NCI-H1092 (cell line): Measurements from ENCODE around the gene LRRK1.

Experiments
- DNase-seq: peaks from one replicate; lab custom pipeline; 2025; lab: John Stamatoyannopoulos, UW

The LRRK1 gene

DNA sequence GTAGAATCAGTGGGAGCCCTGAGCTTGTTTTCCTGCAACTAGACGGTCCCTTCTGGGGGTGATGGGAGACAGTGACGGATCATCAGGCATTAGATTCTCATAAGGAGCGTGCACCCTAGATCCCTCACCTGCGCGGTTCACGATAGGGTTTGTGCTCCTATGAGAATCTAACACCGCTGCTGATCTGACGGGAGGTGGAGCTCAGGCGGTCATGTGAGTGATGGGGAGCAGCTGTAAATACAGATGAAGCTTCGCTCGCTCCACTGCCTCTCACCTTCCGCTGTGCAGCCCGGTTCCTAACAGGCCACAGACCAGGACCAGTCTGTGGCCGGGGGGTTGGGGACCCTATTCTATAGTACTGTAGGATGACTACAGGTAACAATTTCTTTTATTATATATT, 178.0 kb downstream of the LRRK1 start:
- no peak for DNase-seq

DNA sequence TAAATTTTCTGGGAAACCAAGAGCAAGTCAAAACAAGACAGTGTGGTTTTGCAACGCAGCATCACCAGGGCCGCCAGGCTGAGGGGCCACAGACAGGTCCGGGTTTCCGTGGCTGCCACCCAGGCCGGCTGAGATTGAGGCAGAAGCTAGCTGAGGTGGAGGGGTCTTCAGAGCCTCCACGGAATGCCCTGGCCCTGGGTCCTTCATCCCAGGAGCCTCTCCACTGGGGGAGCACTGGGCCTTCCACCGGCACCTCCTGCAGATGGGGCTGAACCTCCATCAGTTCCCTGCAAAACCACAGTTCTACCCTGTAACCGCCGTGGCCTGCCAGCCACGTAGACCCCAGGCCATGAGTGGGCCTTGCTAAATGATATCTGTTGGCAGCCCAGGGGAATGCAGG, 180.0 kb downstream of the LRRK1 start:
- DNase-seq = no peak

DNA sequence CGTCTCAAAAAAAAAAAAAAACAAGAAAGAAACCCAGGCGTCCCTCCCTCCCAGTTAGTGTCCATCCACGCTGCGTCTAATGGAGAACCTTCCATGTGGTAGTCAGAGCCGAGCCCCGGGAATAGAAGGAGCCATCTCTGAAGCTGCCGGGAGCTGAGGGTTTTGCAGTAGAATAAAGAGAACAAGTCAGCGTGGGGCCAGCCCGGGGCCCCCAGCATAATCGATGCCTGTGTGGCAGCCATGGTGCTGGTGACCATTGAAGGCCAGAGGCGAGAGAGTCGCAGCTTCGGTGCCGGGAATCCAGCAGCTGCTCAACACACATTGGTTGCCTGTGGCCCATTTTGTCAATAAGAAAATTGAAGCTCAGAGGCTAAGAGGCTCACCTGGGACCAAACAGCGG, 181.0 kb downstream of the LRRK1 start:
- DNase-seq = no peak

DNA sequence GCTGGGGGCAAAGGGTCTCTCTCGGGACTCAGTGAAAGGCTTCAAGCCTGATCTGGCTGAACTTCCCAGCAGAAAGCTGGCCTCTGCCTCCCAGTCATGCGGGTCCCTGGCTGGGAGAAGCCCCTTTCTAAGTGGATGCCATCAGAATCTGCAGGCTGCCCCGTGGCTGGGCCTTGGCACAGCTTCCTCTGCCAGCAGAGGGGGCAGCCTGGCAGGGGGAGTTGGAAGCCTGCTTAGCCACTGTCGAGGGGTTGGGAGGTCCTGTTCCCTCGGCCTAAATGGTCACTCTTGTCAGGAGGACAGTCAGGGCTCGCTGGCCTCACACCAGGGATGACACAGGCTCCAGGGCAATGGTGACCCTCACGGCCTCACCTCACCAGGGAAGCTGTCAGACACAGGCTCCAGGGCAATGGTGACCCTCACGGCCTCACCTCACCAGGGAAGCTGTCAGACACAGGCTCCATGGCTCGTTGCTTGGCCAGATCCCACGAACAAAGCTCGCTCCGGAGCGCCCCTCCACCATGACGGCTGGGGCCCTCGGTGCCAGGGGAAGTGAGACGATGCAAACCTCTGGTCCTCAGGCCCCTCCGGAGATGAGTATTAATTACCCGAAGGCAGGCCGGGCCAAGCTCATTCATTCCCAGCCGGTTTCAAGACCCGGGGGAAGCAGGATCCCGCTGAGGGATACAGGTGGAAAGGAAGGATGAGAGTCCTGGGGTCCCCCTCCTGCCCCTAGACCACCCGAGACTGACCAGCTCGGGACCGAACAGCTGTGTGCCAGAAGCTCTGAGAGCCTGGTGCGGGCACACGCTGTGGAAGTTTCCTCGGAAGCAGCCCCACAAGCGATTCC, 181.7 kb downstream of the LRRK1 start:
- DNase-seq = no peak

DNA sequence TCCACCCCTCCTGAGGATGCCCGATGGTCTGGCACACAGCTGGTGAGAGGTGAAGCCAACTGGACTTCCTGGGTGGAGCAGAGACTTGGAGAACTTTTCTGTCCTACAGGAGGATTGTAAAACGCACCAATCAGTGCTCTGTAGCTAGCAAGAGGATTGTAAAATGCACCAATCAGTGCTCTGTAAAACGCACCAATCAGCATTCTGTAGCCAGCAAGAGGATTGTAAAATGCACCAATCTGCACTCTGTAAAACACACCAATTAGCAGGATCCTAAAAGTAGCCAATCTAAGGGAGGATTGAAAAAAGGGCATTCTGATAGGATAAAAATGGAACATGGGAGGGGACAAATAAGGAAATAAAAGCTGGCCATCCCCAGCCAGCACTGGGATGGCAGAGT, 182.5 kb downstream of the LRRK1 start:
- DNase-seq = no peak

DNA sequence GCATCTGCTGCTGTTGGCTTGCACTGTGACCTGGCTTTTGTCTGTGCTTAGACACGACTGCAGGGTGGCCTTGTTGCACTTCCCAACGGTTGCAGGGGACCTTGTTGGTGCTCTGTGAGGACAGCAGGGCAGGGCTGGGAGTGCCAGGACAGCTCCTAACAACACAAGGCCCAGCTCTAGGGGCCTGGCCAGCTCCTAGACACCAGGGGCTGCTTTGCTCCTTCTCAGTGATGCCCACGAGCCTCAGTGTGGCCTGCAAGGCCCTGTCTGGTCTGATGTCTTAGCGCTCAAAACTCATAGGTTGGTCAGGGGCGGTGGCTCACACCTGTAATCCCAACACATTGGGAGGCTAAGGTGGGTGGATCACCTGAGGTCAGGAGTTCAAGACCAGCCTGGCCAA, 183.6 kb downstream of the LRRK1 start:
- no peak for DNase-seq

DNA sequence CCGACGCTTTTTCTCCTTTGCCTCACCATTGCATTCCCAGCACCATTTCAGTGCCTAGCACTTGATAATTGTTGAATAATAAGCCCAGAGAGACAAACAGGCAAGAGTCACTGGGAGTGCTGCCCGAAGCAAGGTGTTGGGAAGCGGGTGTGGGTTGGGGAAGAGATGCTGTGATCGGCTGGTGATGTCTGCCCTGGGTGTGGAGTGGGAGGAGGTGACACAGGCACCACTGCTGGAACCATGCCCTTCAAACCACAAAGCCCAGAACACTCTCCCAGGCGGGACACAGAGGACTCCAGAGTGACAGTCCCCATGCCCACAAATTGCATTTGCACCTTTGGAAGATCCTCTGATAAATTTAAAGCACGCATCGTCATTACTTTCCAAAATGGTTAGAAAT, 184.4 kb downstream of the LRRK1 start:
- no peak for DNase-seq

DNA sequence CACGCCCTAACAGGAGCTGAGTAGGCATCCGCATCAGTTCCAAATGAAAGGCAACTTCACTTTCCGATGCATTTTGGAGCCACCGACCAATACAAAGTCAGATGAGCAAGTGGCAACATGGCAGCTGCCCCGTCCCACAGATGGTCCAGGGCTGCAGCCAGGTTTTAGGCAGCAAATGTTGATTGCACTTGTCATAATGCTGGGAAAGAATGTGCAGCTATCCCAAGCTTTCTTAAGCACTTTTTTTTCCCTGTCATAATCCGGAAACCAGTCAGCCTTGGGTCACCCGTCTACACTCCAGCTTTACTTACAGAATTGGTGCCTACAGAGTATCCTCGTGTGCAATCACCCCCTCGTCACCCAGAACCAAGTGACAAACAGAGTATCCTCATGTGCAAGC, 185.0 kb downstream of the LRRK1 start:
- DNase-seq = no peak

DNA sequence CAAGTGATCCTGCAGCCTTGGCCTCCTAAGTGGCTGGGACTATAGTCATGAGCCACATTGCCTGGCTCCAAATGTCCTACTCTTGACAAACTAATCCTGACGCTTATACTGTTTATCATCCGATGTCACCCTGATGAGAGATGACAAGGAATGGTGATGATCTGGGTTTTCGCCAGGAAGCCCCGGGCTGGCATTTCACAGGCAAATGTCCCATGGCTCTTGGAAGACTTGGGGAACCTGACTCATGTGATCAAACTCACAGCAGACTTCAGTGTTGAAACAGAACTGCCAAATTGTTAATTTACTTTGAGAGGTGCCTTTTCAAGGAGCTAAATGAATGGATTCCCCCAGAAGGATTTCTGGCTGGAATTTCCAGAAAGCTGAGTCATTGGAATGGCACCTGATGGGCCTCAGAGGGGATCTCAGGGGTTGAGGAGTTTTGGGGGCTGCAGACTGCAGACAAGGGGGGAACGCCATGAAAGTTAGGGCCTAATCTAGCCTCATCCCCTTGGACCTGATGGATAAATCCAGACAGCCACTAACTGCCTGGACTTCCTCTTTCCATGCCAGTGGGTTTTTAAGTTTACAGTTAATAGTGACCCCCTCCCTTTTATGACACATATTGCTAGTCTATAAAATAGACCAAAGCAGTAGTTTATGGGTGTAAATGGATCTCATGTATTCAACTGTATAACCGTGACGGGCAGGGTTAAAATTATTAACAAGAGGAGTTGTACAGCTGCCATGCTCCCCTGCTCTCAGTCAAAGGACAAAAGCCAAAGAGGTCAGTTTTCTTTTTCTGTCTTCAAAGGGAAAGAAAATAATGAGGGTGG, 186.1 kb downstream of the LRRK1 start:
- DNase-seq = no peak

DNA sequence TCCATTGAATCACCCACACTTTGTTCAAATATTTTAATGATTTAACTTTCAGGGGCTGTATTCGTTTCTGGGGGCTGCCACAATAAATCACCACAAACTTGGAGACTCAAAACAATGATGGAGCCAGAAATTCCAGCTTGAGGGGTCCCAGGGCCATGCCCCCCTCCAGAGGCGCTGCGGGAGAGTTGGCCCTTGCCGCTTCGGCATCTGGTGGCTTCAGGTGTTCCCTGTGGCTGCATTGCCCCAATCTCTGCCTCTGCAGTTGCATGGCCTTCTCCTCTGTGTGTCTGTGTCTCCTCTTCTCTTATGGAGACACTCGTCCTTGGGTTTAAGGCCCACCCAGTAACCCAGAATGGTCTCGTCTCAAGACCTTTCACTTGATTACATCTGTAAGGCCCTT, 187.9 kb downstream of the LRRK1 start:
- DNase-seq = no peak

DNA sequence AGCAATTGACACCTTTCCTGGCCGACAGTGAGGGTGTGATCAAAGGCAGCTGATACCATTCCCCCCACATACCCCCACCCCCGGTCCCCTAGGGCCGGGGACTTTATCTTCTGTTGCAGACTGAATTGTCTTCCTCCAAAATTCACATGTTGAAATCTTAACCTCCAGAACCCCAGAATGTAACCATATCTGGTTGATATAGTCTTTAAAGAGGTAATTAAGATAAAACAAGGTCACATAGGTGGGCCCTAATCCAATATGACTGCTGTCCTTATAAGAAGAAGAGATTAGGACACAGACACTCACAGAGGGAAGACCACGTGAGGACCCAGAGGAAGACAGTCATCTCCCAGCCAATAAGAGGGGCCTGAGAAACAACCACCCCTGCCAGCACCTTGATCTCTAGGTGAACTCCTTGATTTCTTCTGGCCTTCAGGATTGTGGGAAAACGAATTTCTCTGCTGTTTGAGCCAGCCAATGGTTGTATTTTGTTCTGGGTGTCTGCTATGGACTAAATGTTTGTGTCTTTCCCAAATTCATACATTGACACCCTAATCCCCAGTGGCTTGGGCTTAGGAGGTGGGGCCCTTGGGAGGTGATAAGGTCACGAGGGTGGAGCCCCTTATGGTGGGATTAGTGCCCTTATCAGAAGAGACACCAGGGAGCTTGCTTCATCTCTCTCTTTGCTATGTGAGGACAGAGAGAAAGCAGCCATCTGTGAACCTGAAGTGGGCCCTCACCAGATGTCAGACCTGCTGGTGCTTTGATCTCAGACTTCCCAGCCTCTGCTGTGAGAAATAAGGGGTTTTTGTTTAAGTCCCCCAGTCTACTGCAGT, 188.7 kb downstream of the LRRK1 start:
- DNase-seq = no peak

DNA sequence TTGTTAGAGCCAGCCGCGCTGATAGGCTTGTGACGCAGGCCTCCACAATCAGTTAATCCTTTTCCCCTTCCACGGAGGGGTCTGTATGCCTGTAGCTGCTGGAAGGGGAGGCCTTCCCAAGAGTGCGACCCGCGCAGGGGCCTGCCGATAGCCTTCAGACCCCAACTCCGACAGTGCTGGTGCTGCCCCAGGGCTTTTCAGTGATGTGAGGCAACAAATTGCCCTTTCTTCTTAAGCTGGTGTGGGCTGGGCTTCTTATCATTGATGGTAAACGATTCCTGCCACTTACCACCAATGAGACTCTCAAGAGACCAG, 189.3 kb downstream of the LRRK1 start:
- DNase-seq = no peak

DNA sequence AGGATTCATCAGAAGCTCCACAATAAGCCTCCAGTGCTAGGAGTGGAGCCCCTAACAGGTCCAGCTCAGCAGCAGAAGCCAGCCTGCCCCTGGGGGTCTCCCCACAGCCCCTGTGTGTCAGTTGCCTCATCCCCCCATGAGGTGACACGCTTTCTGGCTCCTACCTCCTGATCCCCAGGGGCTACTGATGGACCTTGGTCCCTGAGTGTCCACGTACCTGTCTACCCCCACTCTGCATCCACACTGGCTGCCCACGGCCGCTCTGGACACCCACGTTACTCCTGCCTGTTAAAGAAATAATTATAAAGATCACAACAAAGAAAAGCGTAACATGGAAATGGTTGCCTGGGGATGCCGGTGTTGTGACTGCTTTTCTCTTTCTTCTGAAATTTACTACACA, 189.6 kb downstream of the LRRK1 start:
- DNase-seq = no peak

DNA sequence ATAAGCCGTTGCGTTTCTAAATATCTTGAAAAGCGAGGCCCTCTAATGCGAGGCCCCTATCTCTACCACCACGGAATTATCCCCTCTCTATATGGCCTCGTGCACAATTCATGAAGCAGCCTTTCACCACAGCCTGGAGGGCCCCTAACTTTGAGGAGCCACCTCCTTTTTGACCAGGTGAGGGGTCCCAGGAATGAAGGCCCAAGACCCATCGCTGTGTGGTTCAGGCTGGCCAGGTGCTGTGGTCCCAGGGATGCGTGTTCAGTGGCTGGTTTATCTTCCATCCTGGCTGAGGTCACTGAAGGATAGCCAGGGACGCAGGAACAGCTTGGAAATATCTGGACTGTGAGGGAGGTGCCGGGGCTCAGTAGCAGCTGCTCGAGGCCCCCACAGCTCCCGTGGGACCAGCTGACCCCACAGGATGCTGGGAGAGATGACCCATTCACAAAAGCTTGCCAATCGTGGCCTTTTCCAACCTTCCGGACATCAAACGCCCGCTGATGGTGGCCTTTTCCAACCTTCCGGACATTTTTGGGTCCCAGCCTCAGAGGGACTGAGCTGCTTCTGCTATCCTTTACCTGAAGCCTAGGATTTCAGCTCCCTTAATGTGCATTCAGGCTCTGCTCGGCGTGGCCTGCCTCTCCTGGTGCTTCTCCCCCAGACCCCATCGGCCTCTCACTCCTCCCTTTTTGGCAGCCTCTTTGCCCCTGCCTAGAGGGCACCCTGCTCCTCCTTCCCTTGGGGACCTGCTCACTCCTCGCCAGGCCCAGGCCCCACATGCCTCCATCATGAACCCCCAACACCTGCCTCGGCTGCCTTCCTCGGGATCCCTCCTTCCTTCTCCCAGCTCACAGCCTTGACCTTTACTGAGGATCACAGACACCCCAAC, 191.8 kb downstream of the LRRK1 start:
- no peak for DNase-seq

DNA sequence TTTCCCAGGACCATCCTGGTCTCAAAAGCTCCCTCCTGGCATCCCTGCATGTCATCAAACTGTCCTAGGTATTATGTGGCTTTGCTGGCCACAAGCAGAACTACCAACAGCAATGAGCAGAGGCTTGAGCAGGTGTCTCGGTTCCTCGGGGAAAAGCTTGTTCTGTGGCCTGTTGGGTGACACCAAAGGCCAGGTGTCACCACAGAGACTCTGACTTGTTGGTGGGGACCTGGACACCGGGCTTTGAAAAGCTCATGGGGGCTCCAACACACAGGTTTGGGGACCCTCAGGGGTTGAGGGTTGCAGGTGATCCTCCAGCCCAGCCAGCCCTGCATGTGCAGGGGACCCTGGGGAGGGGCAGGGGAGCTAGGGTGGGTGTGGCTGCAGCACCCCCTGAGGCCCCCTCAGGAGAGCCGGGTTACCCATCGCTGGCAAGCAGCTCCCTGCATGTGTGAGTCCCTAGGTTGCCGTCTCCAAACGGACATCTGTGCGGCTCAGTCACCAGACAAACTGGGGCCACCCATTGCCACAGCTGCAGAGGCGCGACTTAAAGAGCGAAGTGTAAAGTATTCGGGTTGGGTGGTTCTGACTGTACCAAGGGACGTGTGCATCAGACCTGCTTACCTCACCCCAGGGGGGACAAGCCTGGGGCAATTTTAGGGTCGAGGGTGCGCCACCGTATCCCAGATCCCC, 192.6 kb downstream of the LRRK1 start:
- DNase-seq = no peak

DNA sequence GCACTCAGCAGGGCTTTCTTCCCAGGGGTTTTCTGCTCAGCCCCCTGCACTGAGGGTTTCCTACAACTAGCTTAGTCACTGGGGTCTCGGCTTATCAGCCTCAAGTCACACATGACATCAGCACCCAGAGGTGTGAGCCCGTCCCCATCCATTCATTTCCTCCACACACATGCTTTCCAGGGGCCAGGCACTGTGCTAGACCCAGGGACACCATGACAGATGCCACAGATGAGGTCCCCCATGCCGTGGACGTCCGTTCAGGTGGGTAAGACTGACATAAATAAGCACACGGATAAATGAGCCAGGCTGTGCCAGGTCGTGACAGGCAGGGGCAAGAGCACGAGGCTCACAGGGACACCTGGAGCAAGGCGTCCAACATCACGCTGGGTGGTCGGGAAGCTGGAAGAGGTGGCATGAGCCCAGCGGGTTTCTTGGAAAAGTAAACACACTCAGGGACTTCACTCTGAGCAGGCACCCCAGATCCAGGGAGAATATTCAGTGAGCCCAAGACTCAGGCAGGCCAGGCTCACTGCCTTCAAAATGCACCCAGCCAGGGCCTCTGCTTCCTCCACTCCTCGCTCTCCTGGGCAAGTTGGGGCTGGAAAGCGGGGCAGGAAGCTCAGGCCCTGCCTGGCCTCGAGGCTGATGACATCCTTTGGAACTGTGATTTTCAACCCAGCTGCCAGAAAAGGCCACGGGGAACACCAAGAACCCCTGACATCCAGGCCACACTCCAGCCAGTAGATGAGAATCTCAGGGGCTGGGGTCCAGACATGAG, 193.4 kb downstream of the LRRK1 start:
- DNase-seq = no peak

DNA sequence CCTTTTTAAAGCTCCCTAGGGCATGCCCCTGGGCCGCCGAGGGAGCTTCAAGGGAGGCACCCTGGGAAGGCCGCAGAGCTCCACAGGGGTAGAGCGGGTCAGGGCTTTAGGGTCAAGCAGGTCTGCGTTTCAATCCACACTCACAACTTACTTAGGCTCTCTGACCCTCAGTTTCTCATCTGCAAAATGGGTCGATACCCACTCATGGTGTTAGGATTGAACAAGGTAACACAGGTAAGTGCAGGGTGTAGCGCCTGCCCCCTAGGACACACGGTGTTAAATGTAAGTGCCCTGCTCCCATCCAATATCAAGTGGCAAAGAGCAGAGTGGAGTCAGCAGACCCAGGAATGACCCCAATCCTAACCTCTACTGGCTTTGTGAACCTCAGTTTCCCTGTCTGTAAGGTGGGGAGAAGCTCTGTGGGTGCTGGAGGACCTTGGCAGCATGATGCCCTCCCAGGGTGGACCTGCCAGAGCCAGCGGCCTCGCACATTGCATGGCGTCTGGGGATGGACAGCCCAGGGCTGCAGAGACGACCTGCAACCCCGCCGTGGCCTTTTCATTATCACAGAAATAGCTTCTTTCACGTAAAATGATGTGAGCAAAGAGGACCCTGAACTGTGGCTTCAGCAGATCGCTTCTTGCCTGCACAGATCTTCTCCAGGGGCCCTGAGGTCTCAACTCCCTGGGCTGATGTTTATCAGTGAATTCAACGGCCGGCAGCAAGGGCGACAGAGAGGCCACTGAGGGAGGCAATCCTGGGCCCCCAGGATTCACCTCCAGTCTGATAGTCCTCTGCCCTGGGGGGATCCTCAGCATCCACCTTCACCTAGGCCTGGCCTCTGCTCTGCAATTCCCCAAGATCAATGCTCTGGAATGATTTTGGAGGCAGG, 194.2 kb downstream of the LRRK1 start:
- no peak for DNase-seq

DNA sequence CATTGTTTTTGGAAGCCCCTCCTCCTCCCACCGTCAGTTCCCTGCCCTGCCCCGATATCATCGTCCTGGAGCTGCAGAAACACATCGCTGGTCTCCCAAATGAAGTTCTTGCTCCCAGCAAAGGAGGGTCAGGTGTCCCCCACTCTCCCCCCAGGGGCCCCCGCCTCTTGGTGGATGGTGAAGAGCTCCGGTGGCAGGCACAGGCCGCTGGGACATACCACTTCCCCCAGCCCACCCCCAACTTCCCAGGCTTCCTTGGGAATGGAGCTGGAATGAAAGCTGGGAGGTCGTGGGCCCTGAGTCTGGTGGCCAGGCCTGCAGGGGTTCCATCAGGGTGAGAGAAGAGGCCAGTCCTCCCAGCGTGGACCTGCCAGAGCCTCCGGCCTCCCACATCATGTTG, 195.0 kb downstream of the LRRK1 start:
- DNase-seq = no peak

DNA sequence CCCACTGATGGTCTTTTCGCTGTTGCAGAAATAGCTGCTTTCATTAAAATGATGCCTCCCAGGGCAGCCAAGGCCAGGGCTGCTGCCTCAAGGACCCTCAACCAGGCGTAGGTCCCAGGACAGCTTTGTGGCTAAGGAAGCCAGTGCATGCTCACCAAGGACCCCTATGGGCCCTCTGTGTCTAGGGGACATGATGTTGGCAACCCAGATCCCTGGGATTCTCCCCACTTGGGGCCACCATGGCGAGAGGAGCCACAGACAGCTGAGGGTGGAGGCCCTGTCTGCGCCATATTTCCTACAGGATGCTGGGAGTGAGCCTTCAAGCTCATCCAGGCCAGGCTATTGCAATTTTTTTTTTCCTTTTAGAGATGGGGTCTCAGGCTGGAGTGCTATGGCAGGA, 195.5 kb downstream of the LRRK1 start:
- no peak for DNase-seq
